Esophagus (tissue), 2 donors: Measurements from ENCODE around the gene TRAF5. TPM values are rescaled to one million over a fixed set of nuclear protein-coding genes. Genes with fewer than 3 reads are reported as not detected.
A peak's percentile ranks its signal among the peaks of the same experiment; 100 is the strongest.
"Not testable (repeated sequence)": the region's sequence is repeated elsewhere in the genome, so short reads cannot be mapped to it uniquely, and the experiment has no call there.

Experiments used
- H3K27ac ChIP-seq, 2 donors: one replicate each; pipeline ENCODE4 v1.5.1; 2013; ENCODE audit warnings: low read depth in 2 of 2, mild to moderate bottlenecking in 2 of 2, inconsistent platforms in 1 of 2, low read length in 1 of 2, moderate library complexity in 1 of 2
- H3K27me3 ChIP-seq, 2 donors: one replicate each; pipeline ENCODE4 v1.6.1; 2013; ENCODE audit warnings: low read length in 2 of 2, control low read depth in 1 of 2, mild to moderate bottlenecking in 1 of 2; ENCODE audit not compliant: insufficient read depth in 2 of 2, control insufficient read depth in 1 of 2
- H3K36me3 ChIP-seq, 2 donors: one replicate each; pipeline ENCODE4 v1.6.1; 2013; ENCODE audit warnings: low read length in 1 of 2; ENCODE audit not compliant: control insufficient read depth in 2 of 2, insufficient read depth in 2 of 2
- H3K4me1 ChIP-seq, 2 donors: one replicate each; pipeline ENCODE4 v1.6.1; 2013; ENCODE audit warnings: low read length in 1 of 2; ENCODE audit not compliant: control insufficient read depth in 2 of 2, insufficient read depth in 2 of 2
- H3K4me3 ChIP-seq, 2 donors: one replicate each; pipeline ENCODE4 v1.5.1; 2013; ENCODE audit warnings: low read length in 2 of 2, mild to moderate bottlenecking in 2 of 2, low read depth in 1 of 2, moderate library complexity in 1 of 2
- H3K9me3 ChIP-seq, 2 donors: one replicate each; pipeline ENCODE4 v1.6.1; 2013; ENCODE audit warnings: mild to moderate bottlenecking in 2 of 2, low read depth in 1 of 2, low read length in 1 of 2, moderate library complexity in 1 of 2; ENCODE audit not compliant: control insufficient read depth in 2 of 2, insufficient read depth in 1 of 2
- WGBS, 2 donors: extraction: QIAGEN DNeasy Blood & Tissue Kit; methylation state at CpG; one replicate each; pipeline ENCODE4 v1.1.7; 2013; 5-methylcytosine and 5-hydroxymethylcytosine counted together
- polyA plus RNA-seq, 2 donors: library from polyadenylated mRNA; stranded (reverse); fragments of 200-250 nt; gene quantifications; one replicate each; pipeline ENCODE4 v1.2.3, GENCODE V29; 2013
- donor health status: healthy with polysubstance abuse.
- donor health status: Bipolar disorder and iron deficiency.

TRAF5 gene
- polyA plus RNA-seq, 2 donors, result 3.2 to 4.9 TPM

GRCh38 chr1:211382714-211383480 lies 56.3 kb downstream of the TRAF5 start:
- WGBS, 2 donors, result 2 to 3% methylated on average over 47 to 49 of the region's 49 CpGs
- Histone ChIP-seq H3K36me3 (no peaks in the 10 kb centered on the region), H3K4me1 (no peaks in the 10 kb centered on the region), H3K27ac (peak overlapping the region; percentile 87 to 95), H3K4me3 (peak overlapping the region; percentile 54 to 71), H3K27me3 (no peaks in the 10 kb centered on the region), H3K9me3 (no peaks in the 10 kb centered on the region)

GRCh38 chr1:211384524-211384923 lies 57.9 kb downstream of the TRAF5 start:
- Histone ChIP-seq H3K9me3 (no peaks in the 10 kb centered on the region), H3K27me3 (no peaks in the 10 kb centered on the region), H3K4me3 (no peak overlapping the region), H3K4me1 (no peaks in the 10 kb centered on the region), H3K27ac (no peak overlapping the region), H3K36me3 (no peaks in the 10 kb centered on the region)
- WGBS, 2 donors, result 95 to 96% methylated on average over 3 of the region's 3 CpGs

GRCh38 chr1:211386921-211387320 lies 60.3 kb downstream of the TRAF5 start:
- H3K4me3 ChIP-seq, result no peak overlapping the region
- no peak overlapping the region for H3K27ac ChIP-seq
- WGBS, 2 donors, result 59 to 66% methylated on average over 2 of the region's 2 CpGs
- H3K36me3 ChIP-seq, result no peaks in the 10 kb centered on the region
- H3K4me1 ChIP-seq, result no peaks in the 10 kb centered on the region
- H3K27me3 ChIP-seq, result no peaks in the 10 kb centered on the region
- no peaks in the 10 kb centered on the region for H3K9me3 ChIP-seq

- not testable (repeated sequence) for H3K36me3 ChIP-seq, H3K27ac ChIP-seq, H3K27me3 ChIP-seq, H3K4me1 ChIP-seq, H3K4me3 ChIP-seq, H3K9me3 ChIP-seq
- WGBS, 2 donors, result 97 to 98% methylated on average over 7 of the region's 7 CpGs
Measured at GRCh38 chr1:211390829-211391228, 64.2 kb downstream of the TRAF5 start.

- WGBS, 2 donors, result 86 to 88% methylated on average over 1 of the region's 1 CpG
- H3K4me3 ChIP-seq, result no peak overlapping the region
Measured at GRCh38 chr1:211393203-211393602, 66.6 kb downstream of the TRAF5 start.

GRCh38 chr1:211398266-211398930 lies 71.8 kb downstream of the TRAF5 start:
- not testable (repeated sequence) for H3K27me3 ChIP-seq, H3K9me3 ChIP-seq, H3K27ac ChIP-seq, H3K4me3 ChIP-seq, H3K4me1 ChIP-seq, H3K36me3 ChIP-seq
- WGBS, 2 donors, result 81 to 82% methylated on average over 13 of the region's 13 CpGs

More at GRCh38 chr1:211393203-211393602, 66.6 kb downstream of the TRAF5 start:
- Histone ChIP-seq H3K27me3 (no peaks in the 10 kb centered on the region), H3K4me1 (no peaks in the 10 kb centered on the region), H3K27ac (no peak overlapping the region), H3K36me3 (no peaks in the 10 kb centered on the region), H3K9me3 (no peaks in the 10 kb centered on the region)

GRCh38 chr1:211399851-211400393 lies 73.3 kb downstream of the TRAF5 start:
- H3K36me3 ChIP-seq, H3K9me3 ChIP-seq, H3K4me3 ChIP-seq, H3K4me1 ChIP-seq, H3K27me3 ChIP-seq, H3K27ac ChIP-seq: not testable (repeated sequence)
- whole genome bisulfite sequencing, 2 donors, result 85 to 87% methylated on average over 13 of the region's 13 CpGs

- not testable (repeated sequence) for H3K9me3 ChIP-seq, H3K4me1 ChIP-seq
- WGBS, 2 donors, result 91 to 93% methylated on average over 1 of the region's 1 CpG
Measured at GRCh38 chr1:211401751-211402150, 75.1 kb downstream of the TRAF5 start.

GRCh38 chr1:211406086-211406485 lies 79.5 kb downstream of the TRAF5 start:
- 96 to 98% methylated on average over 2 to 3 of the region's 3 CpGs for WGBS, 2 donors
- H3K4me1 ChIP-seq, H3K27me3 ChIP-seq, H3K27ac ChIP-seq, H3K36me3 ChIP-seq, H3K4me3 ChIP-seq, H3K9me3 ChIP-seq: not testable (repeated sequence)

More at GRCh38 chr1:211401751-211402150, 75.1 kb downstream of the TRAF5 start:
- not testable (repeated sequence) for H3K36me3 ChIP-seq, H3K27me3 ChIP-seq, H3K4me3 ChIP-seq, H3K27ac ChIP-seq
